EL (cell line): Measurements from ENCODE around the gene KCNIP4.
A peak's percentile ranks its signal among the peaks of the same experiment; 100 is the strongest.
"Not testable (repeated sequence)": the region's sequence is repeated elsewhere in the genome, so short reads cannot be mapped to it uniquely, and the experiment has no call there.

Experiments used
- DNase-seq: peaks from one replicate; pipeline ENCODE4 v3.0.0-alpha.2; 2016

Gene KCNIP4

DNA sequence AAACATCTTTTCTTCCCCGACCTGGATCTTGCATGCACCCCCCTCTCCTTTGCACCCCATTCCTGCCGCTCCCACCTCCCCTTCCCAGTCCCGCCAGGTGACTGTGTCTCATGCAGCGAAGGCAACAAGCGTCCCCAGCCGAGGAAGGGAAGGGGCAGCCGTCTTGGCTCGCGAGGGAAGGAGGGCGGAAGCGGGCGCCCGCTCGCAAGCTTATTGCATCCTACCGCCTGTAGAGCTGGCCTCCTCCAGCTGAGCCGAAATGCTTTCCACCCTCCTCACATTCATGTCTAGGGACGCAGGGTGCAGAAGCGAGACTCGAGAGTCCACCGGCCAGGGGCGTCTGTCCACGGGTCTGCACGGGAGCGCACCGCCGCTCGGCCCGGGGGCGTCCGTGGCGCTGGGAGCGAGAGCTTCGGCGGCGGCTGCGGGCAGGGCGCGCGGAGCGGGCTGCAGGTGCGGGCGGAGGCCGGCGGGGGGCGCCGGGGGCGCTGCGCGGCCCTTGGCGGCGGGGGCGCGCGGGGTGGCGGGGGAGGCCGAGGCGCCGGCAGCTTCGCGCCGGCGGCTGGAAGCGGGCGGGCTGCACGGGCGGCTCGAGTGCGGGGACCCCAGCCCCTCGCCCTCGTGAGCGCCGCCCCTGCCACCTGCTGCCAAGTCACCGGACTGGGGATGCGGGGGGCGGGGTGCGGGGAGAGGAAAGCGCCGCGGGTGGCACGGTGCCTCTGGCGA, at the start of gene KCNIP4:
Gene KCNIP4 (minus strand): TSS at position 426 of the 726 bp plus-strand sequence.
- DNase-seq: peak; percentile 36

DNA sequence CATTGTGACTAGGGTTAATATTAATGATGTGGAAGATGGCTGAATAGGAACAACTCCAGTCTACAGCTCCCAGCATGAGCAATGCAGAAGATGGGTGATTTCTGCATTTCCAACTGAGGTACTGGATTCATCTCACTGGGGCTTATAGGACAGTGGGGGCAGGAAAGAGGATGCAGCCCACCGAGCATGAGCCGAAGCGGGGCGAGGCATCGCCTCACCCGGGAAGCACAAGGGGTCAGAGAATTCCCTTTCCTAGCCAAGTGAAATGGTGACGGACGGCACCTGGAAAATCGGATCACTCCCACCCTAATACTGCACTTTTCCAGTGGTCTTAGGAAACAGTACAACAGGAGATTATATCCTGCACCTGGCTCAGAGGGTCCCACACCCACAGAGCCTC, 48.0 kb upstream of the KCNIP4 start:
- not testable (repeated sequence) for DNase-seq

DNA sequence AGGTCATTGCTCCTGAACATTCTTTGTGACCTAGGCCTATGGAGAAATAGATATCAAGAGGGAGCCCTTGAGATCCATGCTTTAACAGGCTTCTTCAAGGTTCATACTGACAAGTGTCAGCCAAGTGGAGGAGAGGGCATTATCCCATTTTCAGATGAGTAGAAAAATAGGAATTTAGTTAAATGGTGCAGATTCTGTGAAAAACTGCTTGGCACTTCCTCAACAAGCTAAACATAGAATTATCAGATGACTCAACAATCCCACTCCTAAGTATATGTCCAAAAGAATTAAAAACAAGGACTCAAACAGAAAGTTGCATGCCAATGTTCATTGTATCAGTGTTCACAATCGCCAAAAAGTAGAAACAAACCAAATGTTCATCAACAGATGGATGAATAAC, 43.8 kb upstream of the KCNIP4 start:
- peak; percentile 30 for DNase-seq

DNA sequence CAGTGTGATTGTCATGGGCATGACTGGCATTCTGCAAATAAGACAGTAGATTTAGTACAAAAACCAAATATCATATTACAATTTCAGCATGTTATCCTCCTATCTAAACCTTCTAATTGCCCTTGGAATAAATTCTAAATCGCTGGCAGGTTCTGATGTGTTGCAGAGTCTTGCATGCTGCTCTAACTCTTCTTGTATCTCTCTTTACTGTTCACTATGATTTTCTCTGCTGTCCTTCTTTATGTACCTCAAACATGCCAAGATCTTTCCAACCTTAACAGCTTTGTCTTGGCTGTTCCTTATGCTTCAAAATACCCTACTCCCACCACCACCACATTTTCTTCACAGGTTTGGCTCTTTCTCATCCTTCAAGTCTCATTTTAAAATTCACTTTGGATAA, 43.0 kb upstream of the KCNIP4 start:
- no peak for DNase-seq

DNA sequence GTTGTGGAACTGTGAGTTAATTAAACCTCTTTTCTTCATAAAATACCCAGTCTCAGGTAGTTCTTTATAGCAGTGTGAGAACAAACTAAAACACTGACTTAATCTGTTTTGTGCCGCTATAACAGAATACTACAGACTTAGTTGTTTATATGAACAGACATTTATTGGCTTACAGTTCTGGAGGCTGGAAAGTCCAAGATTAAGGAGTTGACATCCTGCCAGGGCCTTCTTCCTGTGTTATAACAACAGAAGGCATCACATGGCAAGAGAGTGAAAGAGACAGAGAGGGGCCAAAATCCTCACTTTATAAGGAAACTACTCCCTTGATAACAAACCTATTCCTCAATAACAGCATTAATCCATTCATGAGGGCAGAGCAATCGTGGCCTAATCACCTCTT, 42.5 kb upstream of the KCNIP4 start:
- DNase-seq: peak; percentile 29

DNA sequence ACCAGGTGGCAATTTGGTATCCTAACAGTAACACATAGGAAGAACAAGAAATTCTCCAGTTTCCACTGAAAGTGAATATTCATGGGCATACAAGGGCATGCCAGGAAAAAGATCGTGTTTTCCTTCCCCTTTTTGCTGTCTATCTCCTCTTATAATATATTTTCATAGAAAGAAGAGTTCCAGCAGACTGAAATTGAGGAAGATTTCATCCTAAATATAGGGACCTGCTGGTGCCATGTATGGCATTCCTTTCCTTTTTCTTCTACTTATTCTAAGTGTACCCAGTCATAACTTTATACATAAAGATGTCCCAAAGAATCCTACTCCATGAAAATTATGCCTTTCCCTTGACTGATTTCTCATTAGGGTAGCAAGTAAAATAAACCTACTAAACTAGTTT, 40.8 kb upstream of the KCNIP4 start:
- DNase-seq: no peak

DNA sequence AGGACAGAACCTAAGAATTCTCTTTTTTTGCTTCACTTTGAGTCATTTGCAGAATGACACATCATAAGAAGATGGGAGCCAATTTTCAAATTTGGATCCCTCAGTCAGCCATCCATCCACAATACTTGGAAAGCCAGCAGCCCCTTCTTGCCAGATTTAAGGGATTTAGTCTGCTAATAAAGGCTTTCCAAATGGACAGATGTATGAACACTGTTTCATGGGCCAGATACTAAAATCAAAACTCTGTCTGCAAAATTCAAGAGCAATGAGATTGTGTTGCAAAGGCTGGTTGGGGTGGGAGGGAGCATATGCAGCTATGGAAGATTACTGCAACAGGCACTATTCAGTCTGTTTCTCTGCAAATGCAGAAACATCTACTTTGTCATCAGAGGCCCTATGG, 37.7 kb upstream of the KCNIP4 start:
- no peak for DNase-seq

DNA sequence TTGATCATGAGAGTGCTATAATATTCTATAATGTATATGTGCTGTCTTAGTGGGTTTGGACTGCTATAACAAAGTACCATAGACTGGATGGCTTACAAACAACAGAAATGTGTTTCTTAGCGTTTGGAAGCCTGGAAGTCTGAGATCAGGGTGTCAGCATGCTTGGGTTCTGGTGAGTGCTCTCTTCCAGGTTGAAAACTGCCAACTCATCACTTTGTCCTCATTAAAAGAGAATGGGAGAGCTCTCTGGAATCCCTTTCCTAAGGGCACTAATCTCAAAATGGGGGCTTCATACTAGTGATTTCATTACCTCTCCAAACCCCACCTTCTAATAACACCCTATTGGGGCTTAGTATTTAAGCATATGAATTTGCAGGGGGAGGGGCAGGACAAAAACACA, 33.5 kb upstream of the KCNIP4 start:
- DNase-seq: no peak

DNA sequence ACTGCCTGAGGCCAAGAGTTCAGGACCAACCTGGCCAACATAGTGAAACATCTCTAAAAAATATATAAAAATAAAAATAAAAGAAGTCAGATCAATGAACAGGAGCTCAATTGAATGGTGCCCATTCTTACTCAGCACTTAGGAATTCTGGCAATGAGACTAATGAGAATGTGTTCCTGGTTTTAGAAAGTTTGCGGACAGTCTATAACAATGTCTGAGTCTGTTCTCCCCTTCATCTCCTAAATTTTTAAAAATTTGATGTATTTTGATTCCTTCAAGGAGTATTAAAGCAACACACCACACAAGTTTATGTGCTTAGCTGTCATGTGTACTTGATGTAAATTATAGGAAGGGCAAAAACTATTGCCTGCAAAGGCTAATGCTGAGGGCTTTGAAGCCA, 30.6 kb upstream of the KCNIP4 start:
- no peak for DNase-seq

DNA sequence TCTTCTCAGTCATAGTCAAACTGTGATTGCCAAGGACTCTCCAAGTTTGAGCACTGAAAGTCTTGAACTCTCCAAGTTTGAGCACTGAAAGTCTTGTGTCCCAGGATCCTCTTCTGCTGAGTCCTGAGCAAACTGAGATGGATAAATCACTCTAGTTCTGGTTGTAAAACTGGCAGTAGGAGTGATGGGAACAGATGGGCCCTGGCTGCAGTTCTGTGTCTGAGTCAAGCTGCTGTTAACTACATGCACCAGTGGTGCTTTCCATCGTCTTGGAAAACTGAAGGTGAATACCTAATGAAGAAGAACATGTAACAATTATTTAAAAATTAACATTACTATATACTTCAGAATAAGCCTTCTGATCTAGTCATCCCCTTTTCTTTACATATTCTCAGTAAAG, 27.6 kb upstream of the KCNIP4 start:
- no peak for DNase-seq

DNA sequence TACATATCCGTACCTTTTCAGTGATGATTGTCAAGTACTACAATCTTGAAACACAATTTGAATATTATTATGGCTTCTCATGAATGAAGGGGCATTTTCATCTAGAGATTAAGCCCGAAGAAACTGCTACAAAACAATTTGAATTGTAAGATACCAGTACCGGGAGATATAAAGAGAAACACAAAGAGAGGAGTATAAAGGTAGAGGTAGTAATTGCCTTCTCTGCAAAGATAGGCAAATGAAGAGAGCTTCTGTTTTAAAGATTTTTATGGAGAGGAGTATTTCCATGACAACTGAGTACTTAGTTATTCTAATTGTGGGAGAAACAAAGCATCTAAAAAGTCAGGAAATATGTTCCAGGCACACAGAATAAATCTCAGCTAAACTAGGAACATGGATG, 25.3 kb upstream of the KCNIP4 start:
- DNase-seq: no peak

DNA sequence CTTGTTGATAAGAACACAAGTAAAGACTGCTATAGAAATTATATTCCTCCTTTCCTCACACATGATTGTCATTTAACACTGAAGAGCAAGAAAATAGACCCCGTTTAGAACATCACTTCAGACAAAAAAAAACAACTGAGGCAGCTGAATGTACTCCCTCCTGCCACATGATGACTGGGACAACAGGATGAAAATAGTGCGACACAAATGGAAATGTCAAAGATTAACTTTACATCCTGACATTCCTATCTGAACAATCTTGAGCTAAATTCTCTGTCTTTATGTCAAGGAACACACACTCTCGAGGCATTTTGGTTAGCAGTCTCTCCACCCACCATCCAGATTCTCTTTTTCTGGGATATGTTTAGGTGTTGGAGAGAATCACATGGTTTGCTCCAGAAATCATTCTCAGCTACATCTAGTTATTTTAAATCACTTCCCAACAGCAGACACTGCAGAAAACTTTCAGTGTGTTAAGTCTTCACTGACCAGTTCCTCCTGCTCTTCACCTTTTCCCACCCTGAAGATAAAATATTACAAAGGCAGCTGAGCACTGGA, 16.3 kb upstream of the KCNIP4 start:
- DNase-seq: no peak

DNA sequence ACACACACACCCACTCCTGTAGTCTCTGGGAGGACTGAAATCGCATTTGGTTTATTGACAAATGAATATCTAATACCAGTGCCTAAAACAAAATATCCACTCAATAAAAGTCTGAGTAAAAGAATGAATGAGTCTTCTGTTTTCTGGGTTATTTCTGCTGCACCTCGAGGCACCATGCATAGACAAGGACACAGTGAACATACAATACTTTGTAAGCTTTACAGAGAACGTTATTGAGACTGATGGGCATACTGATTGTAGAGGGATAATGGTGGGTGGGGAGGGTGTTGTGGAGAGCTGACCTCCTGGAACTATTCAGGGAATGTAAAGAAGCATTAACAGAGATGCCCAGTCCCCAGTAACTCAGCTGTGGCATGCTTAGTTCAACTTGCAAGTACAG, 14.1 kb upstream of the KCNIP4 start:
- no peak for DNase-seq

DNA sequence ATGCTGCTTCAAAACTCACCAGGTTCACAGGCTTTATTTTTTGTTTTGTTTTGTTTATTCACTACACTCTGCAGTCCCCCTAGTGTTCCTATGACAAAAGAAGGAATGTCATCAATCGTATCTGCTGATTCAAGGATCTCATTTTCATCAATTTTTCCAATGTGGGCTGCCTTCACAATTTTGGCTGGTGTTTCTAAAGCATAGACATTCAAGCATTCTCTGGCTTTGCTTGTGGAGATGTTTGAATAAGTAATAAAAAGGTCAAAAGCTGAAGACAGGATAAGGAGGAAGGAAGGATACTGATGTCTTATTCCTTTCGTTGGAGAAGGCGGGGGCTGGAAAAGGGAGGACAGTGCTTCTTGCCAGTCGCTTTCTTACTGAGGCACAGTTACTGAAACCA, 12.2 kb upstream of the KCNIP4 start:
- DNase-seq: no peak

DNA sequence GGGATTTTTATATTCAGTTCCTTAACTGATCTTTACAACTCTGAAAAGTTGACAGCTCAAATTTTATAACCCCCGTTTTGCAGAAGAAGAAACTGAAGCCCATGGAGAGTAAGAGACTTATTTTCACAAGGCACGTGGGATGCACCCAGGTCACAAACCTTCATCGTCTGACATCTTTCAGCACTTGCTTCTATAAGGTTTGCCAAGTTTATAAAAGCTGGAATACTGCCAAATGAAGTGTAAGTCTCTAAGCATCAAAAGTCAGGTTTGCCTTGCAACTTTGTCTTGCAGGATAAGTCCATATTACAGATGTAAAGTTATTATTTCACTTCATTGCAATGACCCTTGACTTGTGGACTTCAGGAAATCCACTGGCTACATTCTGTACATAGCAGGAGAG, 6.3 kb upstream of the KCNIP4 start:
- no peak for DNase-seq

DNA sequence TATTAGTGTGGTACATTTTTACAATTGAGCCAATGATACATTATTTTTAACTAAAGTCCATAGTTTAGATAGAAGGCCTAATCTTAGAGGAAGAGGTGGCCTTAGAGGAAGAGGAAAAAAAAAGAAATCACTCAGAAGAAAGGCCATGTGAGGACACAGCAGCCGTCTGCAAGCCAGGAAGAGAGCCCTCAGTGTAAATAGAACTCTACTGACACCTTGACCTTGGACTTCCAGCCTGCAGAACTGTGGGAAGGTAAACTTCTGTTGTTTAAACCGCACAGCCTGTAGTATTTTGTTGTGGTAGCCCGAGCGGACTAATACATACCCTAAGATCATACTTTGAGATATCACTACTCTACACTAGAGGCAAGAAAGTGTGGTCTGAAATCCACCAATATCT, 5.1 kb upstream of the KCNIP4 start:
- DNase-seq: no peak

DNA sequence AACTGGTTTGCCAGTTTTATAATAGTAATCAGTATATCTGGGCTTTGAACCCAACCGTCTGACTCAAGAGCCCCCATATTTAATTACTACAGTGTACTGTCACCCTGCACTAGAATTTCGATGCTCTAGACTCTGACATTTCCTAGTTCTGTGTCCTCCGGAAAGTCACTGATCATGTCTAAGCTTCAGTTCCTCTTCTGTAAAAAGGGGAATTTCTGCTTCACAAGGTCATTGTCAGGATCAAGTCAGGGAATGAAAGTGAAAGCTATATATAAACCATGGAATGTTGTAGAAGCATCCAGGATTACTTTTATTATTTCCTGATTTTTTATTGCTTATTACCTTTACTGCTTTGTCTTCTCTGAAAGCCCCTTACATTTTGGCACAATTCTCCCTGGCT, 4.0 kb upstream of the KCNIP4 start:
- DNase-seq: no peak

DNA sequence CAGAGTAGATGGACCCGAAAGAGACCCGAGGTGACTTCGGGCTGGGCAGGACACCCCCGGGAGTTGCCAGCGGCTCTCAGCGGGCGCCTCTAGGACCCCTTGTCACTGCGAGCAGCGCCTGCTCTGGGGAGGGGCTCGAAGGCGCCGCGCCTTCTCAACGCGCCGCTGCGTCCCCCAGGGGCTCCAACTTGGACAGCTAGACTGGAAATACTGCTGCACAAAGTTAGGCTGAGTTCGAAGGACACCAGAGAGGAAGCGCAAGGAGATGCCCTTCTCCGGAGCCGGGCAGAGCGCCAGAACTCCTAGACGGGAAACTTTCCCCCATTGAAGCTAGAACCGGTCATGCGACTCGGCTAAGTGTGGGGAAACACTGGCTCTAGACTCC, 493 bp upstream of the KCNIP4 start:
- peak; percentile 17 for DNase-seq

DNA sequence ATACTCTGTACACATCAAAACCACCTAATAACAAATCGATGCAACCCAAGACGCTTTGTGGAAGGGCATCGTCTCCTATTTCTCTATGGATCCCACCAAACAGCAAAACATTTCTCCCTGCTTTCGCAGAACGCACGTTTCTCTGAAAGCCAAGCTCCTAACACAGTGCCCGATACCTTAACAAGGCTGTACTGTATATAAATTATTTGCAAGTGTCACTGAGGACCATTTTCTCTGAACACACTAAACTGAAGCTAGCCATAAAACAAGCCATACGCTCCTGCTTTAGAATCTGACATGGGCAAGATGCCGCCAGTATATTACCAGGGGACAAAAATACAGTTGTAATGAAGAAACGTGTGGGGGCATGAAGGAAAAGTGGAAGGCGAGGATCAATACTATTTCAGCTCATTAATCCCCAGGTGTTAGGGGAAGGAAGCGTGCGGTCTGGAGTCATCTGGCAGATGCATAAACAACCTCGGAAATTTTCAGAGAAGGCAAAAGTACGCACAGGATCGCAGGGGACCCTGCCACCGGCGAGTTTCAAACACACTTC, 703 bp downstream of the KCNIP4 start:
- no peak for DNase-seq

DNA sequence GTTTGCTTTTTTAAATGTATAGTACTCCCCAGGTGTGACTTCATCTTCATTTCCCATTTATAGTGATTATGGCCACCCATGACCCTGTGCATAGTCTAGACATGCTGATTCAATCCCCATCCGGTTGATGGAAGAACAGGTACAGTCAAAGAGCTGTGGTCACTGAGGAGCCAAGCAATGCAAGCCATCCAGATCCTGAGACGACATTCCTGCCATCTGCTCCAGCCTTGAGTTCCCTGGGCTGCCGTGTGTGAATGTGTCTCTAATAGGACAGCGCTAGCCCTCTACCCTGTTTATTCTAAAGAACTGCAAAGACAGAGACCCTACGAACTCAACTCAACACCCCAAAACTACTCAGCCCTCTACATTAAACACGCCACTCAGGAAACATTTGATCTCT, 1.7 kb downstream of the KCNIP4 start:
- DNase-seq: no peak

DNA sequence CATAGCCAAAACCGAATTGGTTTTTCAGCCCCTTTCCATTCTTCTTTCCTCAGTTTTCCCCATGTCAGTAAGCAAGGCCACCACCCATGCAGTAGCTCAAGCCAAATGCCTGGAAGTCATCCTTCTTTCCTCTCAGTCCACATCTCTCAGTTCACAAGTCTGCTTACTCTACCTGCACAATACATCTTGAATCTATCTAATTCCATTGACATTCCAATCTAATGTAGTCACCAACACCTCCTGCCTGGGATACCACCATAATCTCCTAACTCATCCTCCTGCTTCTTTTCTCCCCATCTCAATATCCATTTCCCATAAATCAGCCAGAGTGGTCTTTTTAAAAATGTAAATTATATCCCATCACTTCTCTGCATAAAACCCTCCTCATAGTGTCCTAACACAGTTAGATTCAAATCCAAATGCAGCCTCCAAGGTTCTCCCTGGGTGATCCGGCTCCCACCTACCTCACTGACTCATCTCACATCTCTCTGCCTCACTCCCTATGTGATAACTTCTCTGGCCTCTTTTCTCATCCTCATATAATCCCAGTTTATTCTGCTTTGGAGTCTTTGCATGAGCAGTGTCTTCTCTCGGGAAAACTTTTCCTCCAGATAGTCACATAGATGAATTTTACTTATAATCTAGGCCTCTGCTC, 26.9 kb downstream of the KCNIP4 start:
- DNase-seq: no peak

DNA sequence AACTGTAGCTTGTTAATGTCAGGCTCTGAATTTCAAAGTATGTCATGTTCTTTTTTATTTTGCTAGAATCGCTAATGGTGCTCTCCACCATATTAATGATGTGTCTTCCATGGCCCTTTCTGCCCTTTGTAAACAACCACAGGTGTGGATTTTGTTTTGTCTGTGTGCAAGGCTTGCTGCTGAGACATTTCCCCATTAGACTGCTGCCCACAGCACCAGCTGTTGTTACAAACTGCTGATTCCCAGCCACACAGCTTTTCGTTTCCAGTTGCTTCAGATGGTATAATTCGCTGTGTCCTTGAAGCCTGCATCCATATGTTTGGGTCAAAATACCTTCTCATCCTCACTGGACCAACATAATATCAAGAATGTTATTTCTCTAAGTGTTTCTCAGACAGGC, 32.8 kb downstream of the KCNIP4 start:
- no peak for DNase-seq

DNA sequence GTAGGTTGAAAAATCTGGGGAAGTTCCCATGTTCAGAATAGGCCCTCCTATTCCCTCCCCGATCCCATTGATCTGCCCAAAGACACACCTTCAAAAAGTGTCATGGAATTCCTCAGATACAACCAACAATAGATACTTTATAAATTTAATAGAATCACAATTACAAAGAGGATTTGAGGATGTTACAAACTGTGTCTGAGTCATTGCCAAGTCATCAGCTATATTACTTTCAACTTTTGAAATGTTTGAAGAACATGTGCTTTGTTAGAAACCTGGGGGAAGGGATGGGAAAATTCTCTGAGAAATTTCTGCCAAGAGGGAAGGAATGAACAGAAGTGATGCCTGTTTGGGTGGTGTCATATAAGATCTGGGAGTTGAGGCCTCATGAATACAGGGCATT, 46.7 kb downstream of the KCNIP4 start:
- DNase-seq: peak; percentile 59

DNA sequence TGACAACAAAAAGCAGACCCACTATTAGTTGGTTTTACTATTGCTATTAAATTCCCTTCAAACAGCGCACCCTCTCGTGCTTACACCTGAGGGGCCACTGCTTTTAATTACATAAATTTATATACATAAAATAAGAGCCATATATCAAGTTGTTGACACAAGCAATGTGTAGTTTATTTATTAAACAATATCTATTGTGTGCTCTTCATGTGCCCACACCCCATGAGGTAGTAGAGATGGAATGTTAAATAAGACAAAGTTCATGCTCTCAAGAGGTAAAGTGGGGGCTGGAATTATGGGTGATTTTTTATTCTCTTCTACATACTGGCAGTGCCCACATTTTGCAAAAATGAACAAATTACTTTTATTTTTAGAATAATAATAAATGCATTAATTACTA, 47.3 kb downstream of the KCNIP4 start:
- no peak for DNase-seq
